ENCODE measurements around the gene TMPRSS6.

Gene TMPRSS6

DNA sequence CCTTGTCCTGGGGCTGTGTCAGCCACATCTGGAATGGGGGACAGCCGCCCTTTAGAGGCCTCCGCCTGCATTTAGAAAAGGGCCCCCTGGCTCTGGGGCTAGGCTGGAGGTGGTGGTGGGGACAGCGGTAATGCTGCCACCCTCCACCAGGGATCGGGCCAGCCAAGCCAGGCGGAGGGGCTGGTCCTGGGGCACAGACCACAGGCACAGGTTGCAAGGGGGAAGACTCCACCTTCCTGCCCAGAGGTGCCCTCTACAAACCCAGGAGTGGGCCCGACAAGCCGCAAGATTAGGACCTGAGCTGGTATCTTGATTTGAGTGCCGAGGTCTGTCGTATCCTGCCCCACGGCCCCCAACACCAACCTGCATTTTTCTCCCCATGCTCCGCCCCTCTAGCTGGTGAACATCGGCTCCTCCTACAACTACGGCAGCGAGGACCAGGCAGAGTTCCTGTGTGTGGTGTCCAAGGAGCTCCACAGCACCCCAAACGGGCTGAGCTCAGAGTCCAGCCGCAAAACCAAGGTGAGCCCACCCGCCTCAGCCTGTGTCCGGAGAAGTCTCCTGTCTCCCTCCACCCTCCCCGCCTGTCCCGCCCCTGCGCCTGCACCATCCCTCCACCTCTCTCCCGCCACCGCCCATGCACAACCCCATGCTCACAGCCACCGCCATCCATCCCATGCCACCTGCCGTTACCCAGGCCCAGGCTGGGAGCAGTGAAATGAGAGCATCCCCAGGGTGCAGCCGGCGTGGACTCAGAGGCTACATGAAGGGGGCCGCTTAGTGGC, 50.4 kb downstream of the TMPRSS6 start:
- Mint-ChIP-seq H3K36me3 (ENCODE audit: low read depth) (peaks cover 11% of the 10 kb centered on the region), H3K27ac (no peak overlapping the region), H3K4me3 (no peak overlapping the region), H3K27me3 (ENCODE audit: low read depth) (no peaks in the 10 kb centered on the region), H3K9me3 (no peaks in the 10 kb centered on the region), H3K4me1 (peaks cover 16% of the 10 kb centered on the region)
- TF ChIP-seq, protein P1, sequence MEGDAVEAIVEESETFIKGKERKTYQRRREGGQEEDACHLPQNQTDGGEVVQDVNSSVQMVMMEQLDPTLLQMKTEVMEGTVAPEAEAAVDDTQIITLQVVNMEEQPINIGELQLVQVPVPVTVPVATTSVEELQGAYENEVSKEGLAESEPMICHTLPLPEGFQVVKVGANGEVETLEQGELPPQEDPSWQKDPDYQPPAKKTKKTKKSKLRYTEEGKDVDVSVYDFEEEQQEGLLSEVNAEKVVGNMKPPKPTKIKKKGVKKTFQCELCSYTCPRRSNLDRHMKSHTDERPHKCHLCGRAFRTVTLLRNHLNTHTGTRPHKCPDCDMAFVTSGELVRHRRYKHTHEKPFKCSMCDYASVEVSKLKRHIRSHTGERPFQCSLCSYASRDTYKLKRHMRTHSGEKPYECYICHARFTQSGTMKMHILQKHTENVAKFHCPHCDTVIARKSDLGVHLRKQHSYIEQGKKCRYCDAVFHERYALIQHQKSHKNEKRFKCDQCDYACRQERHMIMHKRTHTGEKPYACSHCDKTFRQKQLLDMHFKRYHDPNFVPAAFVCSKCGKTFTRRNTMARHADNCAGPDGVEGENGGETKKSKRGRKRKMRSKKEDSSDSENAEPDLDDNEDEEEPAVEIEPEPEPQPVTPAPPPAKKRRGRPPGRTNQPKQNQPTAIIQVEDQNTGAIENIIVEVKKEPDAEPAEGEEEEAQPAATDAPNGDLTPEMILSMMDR (IDR thresholded peaks at IDR 0.05; ENCODE audit: unreplicated experiment in 3 of 3) = no peak

DNA sequence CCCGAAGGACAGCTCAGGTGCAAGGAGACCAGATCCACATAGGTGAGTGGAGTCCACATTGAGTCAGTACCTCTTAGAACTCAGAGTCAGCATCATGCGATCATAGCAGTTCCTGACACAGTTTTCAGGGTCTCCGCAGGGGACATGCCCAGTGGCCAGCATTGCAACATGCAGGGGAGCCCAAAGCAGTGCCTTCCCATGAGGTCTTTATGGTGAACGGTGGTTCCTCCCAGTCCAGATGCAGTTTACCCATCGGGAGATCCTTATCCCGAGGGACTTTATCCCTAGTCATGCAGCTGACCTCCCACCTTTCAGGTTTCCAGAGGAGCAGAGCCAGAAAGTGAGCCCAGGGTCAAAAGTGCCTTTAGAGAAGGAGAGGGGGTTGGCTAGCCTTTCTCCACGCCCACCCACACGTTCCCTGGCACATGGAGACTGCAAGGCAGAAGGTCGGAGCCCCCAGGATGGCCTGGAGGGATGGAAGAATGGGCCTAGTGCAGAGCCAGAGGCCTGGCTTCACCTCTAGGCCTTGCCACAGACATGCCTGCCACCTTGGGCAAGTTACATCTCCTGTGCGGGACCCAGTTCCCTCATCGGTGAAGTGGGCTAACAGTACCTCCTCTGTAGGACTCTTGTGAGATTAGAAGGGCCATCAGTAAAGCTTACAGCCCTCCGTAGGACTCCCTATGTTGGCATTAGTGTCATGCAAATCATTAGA, 51.6 kb downstream of the TMPRSS6 start:
- peaks cover 11% of the 10 kb centered on the region for H3K36me3 Mint-ChIP-seq (ENCODE audit: low read depth)
- H3K4me3 Mint-ChIP-seq = no peak overlapping the region
- H3K9me3 Mint-ChIP-seq = no peaks in the 10 kb centered on the region
- TF ChIP-seq, protein P1 (IDR thresholded peaks at IDR 0.05; ENCODE audit: unreplicated experiment in 3 of 3) = no peak
- H3K27me3 Mint-ChIP-seq (ENCODE audit: low read depth) = no peaks in the 10 kb centered on the region
- H3K4me1 Mint-ChIP-seq = peaks cover 27% of the 10 kb centered on the region
- no peak overlapping the region for H3K27ac Mint-ChIP-seq

DNA sequence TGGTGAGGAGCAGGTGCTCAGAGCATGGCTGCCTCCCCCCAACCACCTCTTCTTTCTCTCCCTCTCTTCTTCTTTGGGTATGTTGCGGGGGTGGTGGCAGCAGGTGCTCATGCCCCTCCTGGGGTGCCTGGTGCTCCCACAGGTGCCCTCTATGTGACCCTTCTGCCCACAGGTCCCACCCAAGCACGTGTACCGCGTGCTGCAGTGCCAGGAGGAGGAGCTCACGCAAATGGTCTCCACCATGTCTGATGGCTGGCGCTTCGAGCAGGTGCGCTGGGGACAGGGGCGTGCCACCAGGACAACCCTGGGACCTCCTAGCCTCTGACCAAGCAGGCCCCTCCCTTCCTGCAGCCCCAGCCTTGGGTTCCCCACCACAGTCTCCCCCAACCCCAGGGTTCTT, 52.3 kb downstream of the TMPRSS6 start:
- no peak overlapping the region for H3K4me3 Mint-ChIP-seq

DNA sequence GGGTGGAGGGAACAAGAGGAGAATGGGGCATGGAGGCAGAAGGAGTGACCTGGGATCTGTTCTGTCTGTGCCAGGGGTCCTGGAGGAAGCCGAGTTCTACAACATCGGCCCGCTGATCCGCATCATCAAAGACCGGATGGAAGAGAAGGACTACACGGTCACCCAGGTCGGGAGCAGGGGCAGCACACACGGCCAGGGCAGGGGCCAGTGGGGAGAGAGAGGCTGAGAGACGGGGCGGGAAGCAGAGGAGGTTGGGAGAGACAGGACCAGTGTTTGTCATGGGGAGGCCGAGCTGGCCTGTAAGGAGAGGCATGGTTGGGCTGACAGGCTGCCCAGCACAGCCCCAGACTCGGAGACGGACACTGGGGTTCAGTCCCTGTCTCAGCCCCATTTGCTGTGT, 53.3 kb downstream of the TMPRSS6 start:
- Mint-ChIP-seq H3K4me3 (no peak overlapping the region), H3K27ac (no peak overlapping the region), H3K36me3 (ENCODE audit: low read depth) (peaks cover 11% of the 10 kb centered on the region), H3K27me3 (ENCODE audit: low read depth) (no peaks in the 10 kb centered on the region), H3K4me1 (peaks cover 36% of the 10 kb centered on the region), H3K9me3 (no peaks in the 10 kb centered on the region)
- TF ChIP-seq, protein P1 (IDR thresholded peaks at IDR 0.05; ENCODE audit: unreplicated experiment in 3 of 3) = no peak

More for the DNA sequence above, 52.3 kb downstream of the TMPRSS6 start:
- Mint-ChIP-seq H3K27ac (no peak overlapping the region), H3K4me1 (peaks cover 34% of the 10 kb centered on the region), H3K36me3 (ENCODE audit: low read depth) (peaks cover 11% of the 10 kb centered on the region), H3K27me3 (ENCODE audit: low read depth) (no peaks in the 10 kb centered on the region), H3K9me3 (no peaks in the 10 kb centered on the region)
- TF ChIP-seq, protein P1 (IDR thresholded peaks at IDR 0.05; ENCODE audit: unreplicated experiment in 3 of 3) = no peak

DNA sequence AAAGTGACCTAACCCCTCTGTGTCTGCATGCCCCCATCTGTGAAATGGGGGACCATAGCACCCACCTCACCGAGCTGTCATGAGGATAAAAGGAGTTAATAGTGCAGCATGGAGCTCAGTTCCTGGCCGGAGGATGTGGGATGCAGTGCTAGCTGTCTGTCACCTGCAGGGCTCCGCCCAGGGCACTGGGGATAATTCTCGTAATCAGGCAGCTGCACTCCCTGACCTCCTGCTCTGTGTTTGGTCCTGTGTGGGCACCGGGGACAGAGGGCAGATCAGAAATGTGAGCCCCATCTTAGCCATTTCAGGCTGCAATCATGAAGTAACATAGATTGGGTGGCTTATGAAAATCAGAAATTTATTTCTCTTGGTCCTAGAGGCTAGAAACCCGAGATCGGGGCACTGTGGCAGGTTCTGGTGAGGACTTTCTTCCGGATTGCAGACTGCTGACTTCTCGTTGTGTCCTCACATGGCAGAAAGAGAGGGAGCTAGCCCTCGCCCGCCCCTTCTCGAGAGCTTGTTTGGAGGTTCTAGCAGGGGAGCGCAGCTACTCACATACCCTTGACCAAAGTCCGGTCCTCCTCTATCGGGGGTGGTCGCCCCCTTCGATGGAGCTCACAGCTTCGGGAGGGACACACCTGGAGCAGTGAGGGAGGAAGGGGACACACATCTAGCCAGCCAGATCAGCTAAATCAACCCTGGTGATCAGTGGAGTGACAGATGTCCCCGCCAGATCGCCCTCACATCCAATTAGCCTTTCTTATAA, 54.7 kb downstream of the TMPRSS6 start:
- Mint-ChIP-seq H3K27ac (no peak overlapping the region), H3K4me1 (peaks cover 36% of the 10 kb centered on the region), H3K4me3 (peak overlapping the region in 2 of 3 experiments; percentile 40), H3K9me3 (no peaks in the 10 kb centered on the region), H3K36me3 (ENCODE audit: low read depth) (peaks cover 11% of the 10 kb centered on the region), H3K27me3 (ENCODE audit: low read depth) (no peaks in the 10 kb centered on the region)
- TF ChIP-seq, protein P1 (IDR thresholded peaks at IDR 0.05; ENCODE audit: unreplicated experiment in 3 of 3) = no peak
